ENCODE results near the gene SLC25A21.

GRCh38 chr14:37081856-37082255 is 90.5 kb downstream of the SLC25A21 start:
- TF ChIP-seq JUNB (IDR thresholded peaks at IDR 0.05) (no peak), POLR2A (IDR thresholded peaks at IDR 0.05; ENCODE audit: low read length) (no peak), CTCF (IDR thresholded peaks at IDR 0.05) (no peak)
